Activated T-helper 1 cell treated with Interleukin-2 at 50 U/mL for 16 hours (primary cell): ENCODE results near the gene SECTM1.

Experiments
- DNase-seq: peaks from one replicate; pipeline ENCODE4 v3.0.0-alpha.2; 2020; ENCODE audit warnings: low read depth

The SECTM1 gene

GRCh38 chr17:82280537-82280936 is 53.0 kb downstream of the SECTM1 start:
- DNase-seq = no peak

GRCh38 chr17:82278786-82279391 is 54.7 kb downstream of the SECTM1 start:
- no peak for DNase-seq

GRCh38 chr17:82278308-82278707 is 55.3 kb downstream of the SECTM1 start:
- no peak for DNase-seq

GRCh38 chr17:82277851-82278250 is 55.7 kb downstream of the SECTM1 start:
- no peak for DNase-seq

- no peak for DNase-seq
Observed at GRCh38 chr17:82276938-82277337, 56.6 kb downstream of the SECTM1 start.

GRCh38 chr17:82275326-82275725 is 58.2 kb downstream of the SECTM1 start:
- DNase-seq = no peak

GRCh38 chr17:82274134-82275020 is 59.2 kb downstream of the SECTM1 start:
- DNase-seq = no peak

GRCh38 chr17:82273327-82274133 is 60.0 kb downstream of the SECTM1 start, which contains the start of gene CSNK1D:
CSNK1D (minus strand) TSS chr17:82273700; CDS start chr17:82273381, 319 bp downstream.
- peak; percentile 87 for DNase-seq

GRCh38 chr17:82272495-82273326 is 60.9 kb downstream of the SECTM1 start:
- DNase-seq = peak; percentile 17

GRCh38 chr17:82271401-82271800 is 62.2 kb downstream of the SECTM1 start:
- DNase-seq = no peak
